ENCODE measurements around the gene SCD. TPM values are rescaled to one million over a fixed set of nuclear protein-coding genes. Genes with fewer than 3 reads are reported as not detected.

The SCD gene
- 439 and 543 TPM in 2 replicates for total RNA-seq

GRCh38 chr10:100346765-100347567, at the start of gene SCD:
Gene SCD (plus strand): TSS chr10:100347233. CDS start chr10:100347505, 272 bp downstream.

GRCh38 chr10:100330079-100330478, 17.0 kb upstream of the SCD start, which contains the start of gene PKD2L1:
Gene PKD2L1 (minus strand): TSS chr10:100330228. CDS start chr10:100330103, 125 bp downstream.

Other genes starting within 250 kb of the SCD start
- gene ERLIN1, start 161.2 kb upstream of the SCD start, total RNA-seq: 22.8 and 33.2 TPM in 2 replicates
- gene CHUK, start 117.6 kb upstream of the SCD start, total RNA-seq: 18.3 and 22.5 TPM in 2 replicates
- 20.3 and 21.4 TPM in 2 replicates for gene CWF19L1, start 79.6 kb upstream of the SCD start, total RNA-seq
- gene BLOC1S2, start 60.6 kb upstream of the SCD start, total RNA-seq: 45.1 and 50.9 TPM in 2 replicates
- gene PKD2L1, start 17.0 kb upstream of the SCD start, total RNA-seq: not detected in 2 replicates
- gene WNT8B, start 115.8 kb downstream of the SCD start, total RNA-seq: not detected in 2 replicates
- 2.6 and 3.3 TPM in 2 replicates for gene SEC31B, start 172.6 kb downstream of the SCD start, total RNA-seq
- 213 and 262 TPM in 2 replicates for gene NDUFB8, start 182.6 kb downstream of the SCD start, total RNA-seq
- 8.5 and 12.7 TPM in 2 replicates for gene HIF1AN, start 188.7 kb downstream of the SCD start, total RNA-seq

Measured in smooth muscle cell of bladder (primary cell).